Measurements from ENCODE around the gene ENO2. TPM values are rescaled to one million over a fixed set of nuclear protein-coding genes. Genes with fewer than 3 reads are reported as not detected.

ENO2 gene
- total RNA-seq, 2 donors from 2014 or later: 104 to 139 TPM

GRCh38 chr12:6967651-6968100 is 53.3 kb downstream of the ENO2 start:
- no peaks in the 10 kb centered on the region for H3K27me3 ChIP-seq (ENCODE audit: control insufficient read depth, insufficient read depth, low read length, poor library complexity, severe bottlenecking)
- H3K4me1 ChIP-seq (ENCODE audit: control insufficient read depth, insufficient read depth, low read length): peaks cover 5% of the 10 kb centered on the region
- H3K27me3 Mint-ChIP-seq (ENCODE audit: insufficient read depth): no peaks in the 10 kb centered on the region
- no peak overlapping the region for H3K4me3 ChIP-seq (ENCODE audit: low read length)
- 96 to 97% methylated on average over 3 to 10 of the region's 10 CpGs for WGBS, 2 experiments (ENCODE audit: insufficient coverage in 1 of 2, insufficient read length in 1 of 2)
- peaks cover 55% of the 10 kb centered on the region for H3K36me3 Mint-ChIP-seq (ENCODE audit: low read depth)
- H3K4me3 Mint-ChIP-seq: no peak overlapping the region
- H3K36me3 ChIP-seq (ENCODE audit: control insufficient read depth, insufficient read depth, low read length): peaks cover 52% of the 10 kb centered on the region
- H3K9me3 ChIP-seq (ENCODE audit: control insufficient read depth, low read length): no peaks in the 10 kb centered on the region
- TF ChIP-seq CTCF (conservative IDR thresholded peaks at IDR 0.05): no peak
- peak overlapping the region; percentile 60 for H3K27ac Mint-ChIP-seq
- H3K4me1 Mint-ChIP-seq: peaks cover 49% of the 10 kb centered on the region
- H3K9me3 Mint-ChIP-seq: no peaks in the 10 kb centered on the region
- no peak overlapping the region for H3K27ac ChIP-seq (ENCODE audit: low read depth, low read length)
- no peak overlapping the region for H3K9ac ChIP-seq (ENCODE audit: extremely low read depth, low read length, poor library complexity, severe bottlenecking)
- DNase-seq: no peak

GRCh38 chr12:6968426-6968825 is 54.0 kb downstream of the ENO2 start:
- Histone ChIP-seq H3K9me3 (ENCODE audit: control insufficient read depth, low read length) (no peaks in the 10 kb centered on the region), H3K36me3 (ENCODE audit: control insufficient read depth, insufficient read depth, low read length) (peaks cover 52% of the 10 kb centered on the region), H3K9ac (ENCODE audit: extremely low read depth, low read length, poor library complexity, severe bottlenecking) (no peak overlapping the region), H3K4me3 (ENCODE audit: low read length) (peak overlapping the region; percentile 100), H3K4me1 (ENCODE audit: control insufficient read depth, insufficient read depth, low read length) (peaks cover 5% of the 10 kb centered on the region), H3K27me3 (ENCODE audit: control insufficient read depth, insufficient read depth, low read length, poor library complexity, severe bottlenecking) (no peaks in the 10 kb centered on the region), H3K27ac (ENCODE audit: low read depth, low read length) (no peak overlapping the region)
- no peak for DNase-seq
- no peaks in the 10 kb centered on the region for H3K9me3 Mint-ChIP-seq
- H3K4me3 Mint-ChIP-seq: peak overlapping the region; percentile 86
- peaks cover 60% of the 10 kb centered on the region for H3K36me3 Mint-ChIP-seq (ENCODE audit: low read depth)
- H3K27ac Mint-ChIP-seq: peak overlapping the region; percentile 98
- WGBS, 2 experiments (ENCODE audit: insufficient coverage in 1 of 2, insufficient read length in 1 of 2): 92 to 95% methylated on average over 9 of the region's 9 CpGs
- no peak for TF ChIP-seq CTCF (conservative IDR thresholded peaks at IDR 0.05)
- H3K27me3 Mint-ChIP-seq (ENCODE audit: insufficient read depth): no peaks in the 10 kb centered on the region
- peaks cover 47% of the 10 kb centered on the region for H3K4me1 Mint-ChIP-seq

- peaks cover 57% of the 10 kb centered on the region for H3K36me3 ChIP-seq (ENCODE audit: control insufficient read depth, insufficient read depth, low read length)
- H3K4me3 ChIP-seq (ENCODE audit: low read length): peak overlapping the region; percentile 100
- no peaks in the 10 kb centered on the region for H3K9me3 ChIP-seq (ENCODE audit: control insufficient read depth, low read length)
- 0 to 3% methylated on average over 17 to 31 of the region's 31 CpGs for WGBS, 2 experiments (ENCODE audit: insufficient coverage in 1 of 2, insufficient read length in 1 of 2)
- no peak for TF ChIP-seq CTCF (conservative IDR thresholded peaks at IDR 0.05)
- peaks cover 5% of the 10 kb centered on the region for H3K4me1 ChIP-seq (ENCODE audit: control insufficient read depth, insufficient read depth, low read length)
- H3K27ac ChIP-seq (ENCODE audit: low read depth, low read length): peak overlapping the region; percentile 75
- peak overlapping the region; percentile 98 for H3K9ac ChIP-seq (ENCODE audit: extremely low read depth, low read length, poor library complexity, severe bottlenecking)
- Mint-ChIP-seq H3K27me3 (ENCODE audit: insufficient read depth) (no peaks in the 10 kb centered on the region), H3K36me3 (ENCODE audit: low read depth) (peaks cover 65% of the 10 kb centered on the region), H3K4me3 (peak overlapping the region; percentile 86), H3K9me3 (no peaks in the 10 kb centered on the region), H3K4me1 (peaks cover 34% of the 10 kb centered on the region), H3K27ac (peak overlapping the region; percentile 98)
- no peak for DNase-seq
- H3K27me3 ChIP-seq (ENCODE audit: control insufficient read depth, insufficient read depth, low read length, poor library complexity, severe bottlenecking): no peaks in the 10 kb centered on the region
Observed at GRCh38 chr12:6970096-6970527, 55.7 kb downstream of the ENO2 start.

Small RNA genes within 50 kb of the gene (microRNA-seq; reads per million reads assigned to microRNA genes)
- 444 reads per million, percentile 90 among the genes with 10 or more reads in this experiment for gene MIR141 (ENCODE audit: borderline microRNAs expressed)
- gene MIR200C (ENCODE audit: borderline microRNAs expressed): 3,529 reads per million, percentile 97 among the genes with 10 or more reads in this experiment

Other genes with a start within 250 kb of the ENO2 start
- gene ZNF384, start 225.2 kb upstream of the ENO2 start, total RNA-seq: 100 to 1,000 TPM in 1 of 2 donors, 10 to 100 TPM in 1; 74.4 to 146 TPM
- gene PIANP, start 213.8 kb upstream of the ENO2 start, total RNA-seq: 1 to 10 TPM; 2.6 to 7.1 TPM
- gene COPS7A, start 190.5 kb upstream of the ENO2 start, total RNA-seq: 10 to 100 TPM; 43.3 to 69.2 TPM
- gene MLF2, start 161.4 kb upstream of the ENO2 start, total RNA-seq: 100 to 1,000 TPM; 219 to 393 TPM
- gene PTMS, start 148.2 kb upstream of the ENO2 start, total RNA-seq: 100 to 1,000 TPM; 637 to 888 TPM
- 1 to 10 TPM; 1.9 to 7.3 TPM for gene LAG3, start 142.1 kb upstream of the ENO2 start, total RNA-seq
- 1 to 10 TPM in 1 of 2 donors, under 1 TPM in 1; 0.77 to 1.3 TPM for gene CD4, start 125.1 kb upstream of the ENO2 start, total RNA-seq
- gene GPR162, start 92.8 kb upstream of the ENO2 start, total RNA-seq: 10 to 100 TPM; 14.7 to 15.0 TPM
- gene P3H3, start 86.2 kb upstream of the ENO2 start, total RNA-seq: 10 to 100 TPM; 58.4 to 63.1 TPM
- 10 to 100 TPM; 10.0 to 17.1 TPM for gene GNB3, start 73.7 kb upstream of the ENO2 start, total RNA-seq
- gene CDCA3, start 63.3 kb upstream of the ENO2 start, total RNA-seq: 10 to 100 TPM; 53.1 to 63.9 TPM
- 100 to 1,000 TPM; 120 to 257 TPM for gene USP5, start 62.4 kb upstream of the ENO2 start, total RNA-seq
- gene TPI1, start 47.0 kb upstream of the ENO2 start, total RNA-seq: 1,000 to 10,000 TPM in 1 of 2 donors, 100 to 1,000 TPM in 1; 805 to 1,294 TPM
- gene SPSB2, start 41.3 kb upstream of the ENO2 start, total RNA-seq: 10 to 100 TPM; 34.6 to 36.5 TPM
- 10 to 100 TPM in 1 of 2 donors, 1 to 10 TPM in 1; 7.8 to 11.5 TPM for gene LRRC23, start 9.8 kb upstream of the ENO2 start, total RNA-seq
- gene ATN1, start 13.4 kb downstream of the ENO2 start, total RNA-seq: 100 to 1,000 TPM; 111 to 244 TPM
- gene RNU7-1, start 29.2 kb downstream of the ENO2 start, total RNA-seq: not detected
- gene C12orf57, start 29.4 kb downstream of the ENO2 start, total RNA-seq: 100 to 1,000 TPM; 141 to 257 TPM
- 10 to 100 TPM; 35.7 to 68.0 TPM for gene PTPN6, start 36.8 kb downstream of the ENO2 start, total RNA-seq
- gene PHB2, start 56.1 kb downstream of the ENO2 start, total RNA-seq: 100 to 1,000 TPM; 260 to 512 TPM
- 100 to 1,000 TPM in 1 of 2 donors, 10 to 100 TPM in 1; 61.1 to 115 TPM for gene EMG1, start 56.3 kb downstream of the ENO2 start, total RNA-seq
- 10 to 100 TPM; 33.6 to 86.7 TPM for gene LPCAT3, start 103.9 kb downstream of the ENO2 start, total RNA-seq
- 10 to 100 TPM; 13.4 to 14.3 TPM for gene C1S, start 146.1 kb downstream of the ENO2 start, total RNA-seq
- 1 to 10 TPM; 3.9 TPM for gene C1R, start 177.9 kb downstream of the ENO2 start, total RNA-seq
- 10 to 100 TPM; 32.5 to 46.4 TPM for gene C1RL, start 194.6 kb downstream of the ENO2 start, total RNA-seq
- gene RBP5, start 214.3 kb downstream of the ENO2 start, total RNA-seq: 10 to 100 TPM; 19.3 to 31.2 TPM
- 100 to 1,000 TPM in 1 of 2 donors, 10 to 100 TPM in 1; 69.7 to 135 TPM for gene CLSTN3, start 215.8 kb downstream of the ENO2 start, total RNA-seq

All from endodermal cell (in vitro differentiated cells).